GM23248 (cell line): ENCODE data around the gene RPS6KC1. TPM values are rescaled to one million over a fixed set of nuclear protein-coding genes. Genes with fewer than 3 reads are reported as not detected.
"Not testable (repeated sequence)": the region's sequence is repeated elsewhere in the genome, so short reads cannot be mapped to it uniquely, and the experiment has no call there.

Source experiments
- DNase-seq: peaks from one replicate; pipeline ENCODE4 v3.0.0-alpha.2; 2015
- H2AFZ ChIP-seq: fragments of 200-600 bp; sonication (generic); 2 replicates; pipeline ENCODE4 v1.6.1; 2016; ENCODE audit warnings: antibody characterized with exemption
- H3F3A ChIP-seq: fragments of 200-600 bp; sonication (generic); 2 replicates; pipeline ENCODE4 v1.6.1; 2016; ENCODE audit warnings: mild to moderate bottlenecking, antibody characterized with exemption, mixed run types; ENCODE audit not compliant: insufficient read depth
- H3K27ac ChIP-seq: fragments of 200-600 bp; sonication (generic); 2 replicates; pipeline ENCODE4 v1.5.1; 2016; ENCODE audit warnings: mild to moderate bottlenecking
- H3K27me3 ChIP-seq: fragments of 200-600 bp; sonication (generic); replicated peaks from 2 replicates; pipeline ENCODE4 v1.6.1; 2016; ENCODE audit warnings: mild to moderate bottlenecking; ENCODE audit not compliant: insufficient read depth
- H3K36me3 ChIP-seq: fragments of 200-600 bp; sonication (generic); 2 replicates; pipeline ENCODE4 v1.6.1; 2016; ENCODE audit warnings: low read depth, mild to moderate bottlenecking
- H3K4me1 ChIP-seq: fragments of 200-600 bp; sonication (generic); 2 replicates; pipeline ENCODE4 v1.6.1; 2016; ENCODE audit warnings: mild to moderate bottlenecking; ENCODE audit not compliant: insufficient read depth
- H3K4me2 ChIP-seq: fragments of 200-600 bp; sonication (generic); one replicate; pipeline ENCODE4 v1.6.1; 2016; ENCODE audit warnings: mild to moderate bottlenecking; ENCODE audit not compliant: unreplicated experiment
- H3K4me3 ChIP-seq: fragments of 200-600 bp; sonication (generic); 2 replicates; pipeline ENCODE4 v1.5.1; 2016; ENCODE audit warnings: mild to moderate bottlenecking
- H3K79me2 ChIP-seq: fragments of 200-600 bp; sonication (generic); 2 replicates; pipeline ENCODE4 v1.6.1; 2016; ENCODE audit warnings: mild to moderate bottlenecking; ENCODE audit not compliant: insufficient read depth
- H3K9ac ChIP-seq: fragments of 200-600 bp; sonication (generic); 2 replicates; pipeline ENCODE4 v1.6.1; 2016; ENCODE audit warnings: mild to moderate bottlenecking
- H3K9me2 ChIP-seq: fragments of 200-600 bp; sonication (generic); 2 replicates; pipeline ENCODE4 v1.6.1; 2016; ENCODE audit warnings: mixed run types, mild to moderate bottlenecking, moderate library complexity; ENCODE audit not compliant: insufficient read depth
- H3K9me3 ChIP-seq: fragments of 200-600 bp; sonication (generic); one replicate; pipeline ENCODE4 v1.6.1; 2017; ENCODE audit warnings: low read depth
- H4K20me1 ChIP-seq: fragments of 200-600 bp; sonication (generic); 2 replicates; pipeline ENCODE4 v1.6.0; 2016; ENCODE audit not compliant: insufficient read depth
- EZH2 ChIP-seq: fragments of 200-600 bp; sonication (generic); IDR thresholded peaks from 2 replicates; pipeline ENCODE4 v1.6.1; 2018; ENCODE audit warnings: antibody characterized with exemption, mild to moderate bottlenecking; ENCODE audit not compliant: insufficient read depth, poor library complexity, severe bottlenecking
- EZH2phosphoT487 ChIP-seq: fragments of 200-600 bp; sonication (generic); IDR thresholded peaks from 2 replicates; pipeline ENCODE4 v1.6.1; 2018; ENCODE audit warnings: antibody characterized with exemption, moderate library complexity, mild to moderate bottlenecking, low read depth; ENCODE audit not compliant: insufficient read depth
- WGBS, 2 experiments: methylation state at CpG; one replicate each; pipeline ENCODE4 v1.1.6; 2015 to 2017; ENCODE audit warnings: low lambda C conversion rate in 2 of 2, low coverage in 1 of 2; ENCODE audit errors: missing lambda C conversion rate in 2 of 2; 5-methylcytosine and 5-hydroxymethylcytosine counted together
- in situ Hi-C: fragments of 300-500 bp; cut with MboI; formaldehyde crosslinking; loops from 2 replicates; pipeline ENCODE4 v1.15.0; 2020
- polyA plus RNA-seq: library from polyadenylated mRNA; unstranded; fragments of >200 nt; fragmentation: Nextera tagmentation; extraction: Ambion mirVana; gene quantifications from 2 replicates; pipeline ENCODE4 v1.2.1, GENCODE V29; 2016
- total RNA-seq: library from RNA; depleted of rRNA; stranded (reverse); fragments of >200 nt; shearing (Covaris generic); gene quantifications from 2 replicates; pipeline ENCODE4 v1.2.3, GENCODE V29; 2014

The RPS6KC1 gene
- total and polyA plus RNA-seq, 2 experiments from 2014 or later, result 16.4 to 16.8 TPM

GRCh38 chr1:213110349-213111300 lies 59.6 kb downstream of the RPS6KC1 start:
- in situ Hi-C loops, result no loop called here
- H4K20me1 ChIP-seq, result no peaks in the 10 kb centered on the region
- H3K27me3 ChIP-seq, result no peaks in the 10 kb centered on the region
- H3K9ac ChIP-seq, result no peak overlapping the region
- H3K4me3 ChIP-seq, result no peak overlapping the region
- no peaks in the 10 kb centered on the region for H3K9me3 ChIP-seq
- no peak overlapping the region for H2AFZ ChIP-seq
- peaks cover 37% of the 10 kb centered on the region for H3K79me2 ChIP-seq
- no peak overlapping the region for H3K27ac ChIP-seq
- H3K9me2 ChIP-seq, result no peaks in the 10 kb centered on the region
- H3K4me2 ChIP-seq, result no peak overlapping the region
- no peak for DNase-seq
- H3K36me3 ChIP-seq, result no peaks in the 10 kb centered on the region
- TF ChIP-seq EZH2phosphoT487 (no peak), EZH2 (no peak)
- 82 to 85% methylated on average over 4 of the region's 4 CpGs for WGBS, 2 experiments
- no peaks in the 10 kb centered on the region for H3F3A ChIP-seq
- no peaks in the 10 kb centered on the region for H3K4me1 ChIP-seq

GRCh38 chr1:213111502-213111901 lies 60.5 kb downstream of the RPS6KC1 start:
- DNase-seq, result no peak
- TF ChIP-seq EZH2, result no peak
- no peak for TF ChIP-seq EZH2phosphoT487
- no peaks in the 10 kb centered on the region for H3K36me3 ChIP-seq
- peaks cover 37% of the 10 kb centered on the region for H3K79me2 ChIP-seq
- H3K9me3 ChIP-seq, result no peaks in the 10 kb centered on the region
- no peak overlapping the region for H3K4me2 ChIP-seq
- H3K27me3 ChIP-seq, result no peaks in the 10 kb centered on the region
- H4K20me1 ChIP-seq, result no peaks in the 10 kb centered on the region
- H2AFZ ChIP-seq, result no peak overlapping the region
- no peaks in the 10 kb centered on the region for H3F3A ChIP-seq
- H3K9ac ChIP-seq, result no peak overlapping the region
- H3K4me1 ChIP-seq, result no peaks in the 10 kb centered on the region
- no peak overlapping the region for H3K27ac ChIP-seq
- 98 to 99% methylated on average over 2 of the region's 2 CpGs for WGBS, 2 experiments
- H3K9me2 ChIP-seq, result no peaks in the 10 kb centered on the region
- in situ Hi-C loops, result no loop called here
- H3K4me3 ChIP-seq, result no peak overlapping the region

GRCh38 chr1:213112723-213113122 lies 61.7 kb downstream of the RPS6KC1 start:
- DNase-seq, H3K4me2 ChIP-seq, in situ Hi-C loops, H3K4me3 ChIP-seq, H3K9ac ChIP-seq, H2AFZ ChIP-seq, H3K27ac ChIP-seq, H3K27me3 ChIP-seq, H3K9me2 ChIP-seq, H3K36me3 ChIP-seq, H3F3A ChIP-seq, H3K9me3 ChIP-seq, H3K4me1 ChIP-seq, H4K20me1 ChIP-seq: not testable (repeated sequence)
- 100% methylated on average over 3 of the region's 3 CpGs for WGBS, 2 experiments
- H3K79me2 ChIP-seq, result peaks cover 47% of the 10 kb centered on the region

- H4K20me1 ChIP-seq, H3K4me2 ChIP-seq, H3K9me3 ChIP-seq, H3K9me2 ChIP-seq, in situ Hi-C loops, H3K4me3 ChIP-seq, H2AFZ ChIP-seq, H3K36me3 ChIP-seq, H3K9ac ChIP-seq, H3K27me3 ChIP-seq, H3K27ac ChIP-seq: not testable (repeated sequence)
- H3F3A ChIP-seq, result peaks cover 17% of the 10 kb centered on the region; the same call in 1 of the 2 replicates
- peaks cover 16% of the 10 kb centered on the region for H3K4me1 ChIP-seq
- peak; percentile 16 for DNase-seq
- WGBS, 2 experiments, result 86 to 88% methylated on average over 4 of the region's 4 CpGs
- peaks cover 27% of the 10 kb centered on the region for H3K79me2 ChIP-seq
These were observed 66.7 kb downstream of the RPS6KC1 start for GRCh38 chr1:213117699-213118180.
